ENCODE measurements around the gene OVOL3.
A peak's percentile ranks its signal among the peaks of the same experiment; 100 is the strongest.

Gene OVOL3

GRCh38 chr19:36140304-36141038 is 29.5 kb downstream of the OVOL3 start:
- peak overlapping the region; percentile 90 to 94 for H3K4me3 ChIP-seq (replicated peaks in 1 of 2; ENCODE audit: low read depth in 2 of 2, low read length in 2 of 2)
- no peak for TF ChIP-seq CTCF (IDR thresholded peaks at IDR 0.05; ENCODE audit: low read depth, low read length)
- peak; percentile 60 to 64 for DNase-seq (ENCODE audit: low read depth in 2 of 2)

- no peak for TF ChIP-seq CTCF (IDR thresholded peaks at IDR 0.05; ENCODE audit: low read depth, low read length)
- peak; percentile 85 to 87 for DNase-seq (ENCODE audit: low read depth in 2 of 2)
- H3K4me3 ChIP-seq (replicated peaks in 1 of 2; ENCODE audit: low read depth in 2 of 2, low read length in 2 of 2): peak overlapping the region; percentile 90 to 94
These were observed 30.3 kb downstream of the OVOL3 start for GRCh38 chr19:36141039-36141927.

- no peak overlapping the region for H3K4me3 ChIP-seq (replicated peaks in 1 of 2; ENCODE audit: low read depth in 2 of 2, low read length in 2 of 2)
- no peak for DNase-seq (ENCODE audit: low read depth in 2 of 2)
- no peak for TF ChIP-seq CTCF (IDR thresholded peaks at IDR 0.05; ENCODE audit: low read depth, low read length)
These were observed 31.1 kb downstream of the OVOL3 start for GRCh38 chr19:36142046-36142445.

- DNase-seq (ENCODE audit: low read depth in 2 of 2): no peak
- H3K4me3 ChIP-seq (replicated peaks in 1 of 2; ENCODE audit: low read depth in 2 of 2, low read length in 2 of 2): no peak overlapping the region
- no peak for TF ChIP-seq CTCF (IDR thresholded peaks at IDR 0.05; ENCODE audit: low read depth, low read length)
These were observed 31.6 kb downstream of the OVOL3 start for GRCh38 chr19:36142496-36142895.

- no peak for DNase-seq (ENCODE audit: low read depth in 2 of 2)
- TF ChIP-seq CTCF (IDR thresholded peaks at IDR 0.05; ENCODE audit: low read depth, low read length): no peak
- H3K4me3 ChIP-seq (replicated peaks in 1 of 2; ENCODE audit: low read depth in 2 of 2, low read length in 2 of 2): no peak overlapping the region
These were observed 33.7 kb downstream of the OVOL3 start for GRCh38 chr19:36144624-36145023.

- DNase-seq (ENCODE audit: low read depth in 2 of 2): no peak
- H3K4me3 ChIP-seq (replicated peaks in 1 of 2; ENCODE audit: low read depth in 2 of 2, low read length in 2 of 2): no peak overlapping the region
- TF ChIP-seq CTCF (IDR thresholded peaks at IDR 0.05; ENCODE audit: low read depth, low read length): no peak
These were observed 38.9 kb downstream of the OVOL3 start for GRCh38 chr19:36149673-36150406.

Data from cardiac fibroblast (primary cell).